MCF 10A (cell line): ENCODE results near the gene ASMTL. TPM values are rescaled to one million over a fixed set of nuclear protein-coding genes. Genes with fewer than 3 reads are reported as not detected.

Experiments used
- BruUV-seq: library from RNA; stranded (reverse); fragments of 400-500 nt; replicated peaks from 2 replicates; lab custom pipeline; 2021; lab: Mats Ljungman, UMichigan
- CTCF ChIA-PET: fragments of 300-600 bp; sonication (Branson Sonifier 250); formaldehyde crosslinking; extraction: SDS; loops from one replicate; lab custom pipeline; 2021; ENCODE audit warnings: antibody characterized with exemption, inconsistent platforms; lab: Yijun Ruan, JAX
- POLR2A ChIA-PET: fragments of 300-600, 350-650 bp; sonication (Branson Sonifier 250); formaldehyde crosslinking; extraction: SDS; loops from one replicate; lab custom pipeline; 2020; ENCODE audit warnings: antibody characterized with exemption, inconsistent platforms; lab: Yijun Ruan, JAX
- DNase-seq: peaks from one replicate; pipeline ENCODE4 v3.0.0-alpha.2; 2018; ENCODE audit not compliant: unreplicated experiment
- H3K27ac Mint-ChIP-seq: one replicate; pipeline ENCODE4 v1.8.0; 2022; ENCODE audit warnings: mild to moderate bottlenecking, low read depth, mixed read lengths; ENCODE audit not compliant: unreplicated experiment
- H3K27me3 Mint-ChIP-seq: one replicate; pipeline ENCODE4 v1.8.0; 2022; ENCODE audit warnings: mixed read lengths; ENCODE audit not compliant: insufficient read depth, unreplicated experiment
- H3K36me3 Mint-ChIP-seq: one replicate; pipeline ENCODE4 v1.8.0; 2022; ENCODE audit warnings: mild to moderate bottlenecking, moderate library complexity, mixed read lengths; ENCODE audit not compliant: insufficient read depth, unreplicated experiment
- H3K4me1 Mint-ChIP-seq: one replicate; pipeline ENCODE4 v1.8.0; 2022; ENCODE audit warnings: mixed read lengths; ENCODE audit not compliant: insufficient read depth, unreplicated experiment
- H3K4me3 Mint-ChIP-seq: one replicate; pipeline ENCODE4 v1.8.0; 2022; ENCODE audit warnings: mild to moderate bottlenecking, moderate library complexity, mixed read lengths; ENCODE audit not compliant: unreplicated experiment
- H3K9me3 Mint-ChIP-seq: one replicate; pipeline ENCODE4 v1.8.0; 2022; ENCODE audit warnings: mixed read lengths; ENCODE audit not compliant: unreplicated experiment
- intact Hi-C: fragments of 100-400 bp; cut with micrococcal nuclease; formaldehyde crosslinking; loops from 2 replicates; pipeline ENCODE4 v1.14.1; 2022
- total RNA-seq: library from RNA; stranded (reverse); gene quantifications from 2 replicates; pipeline ENCODE4 v1.2.3, GENCODE V29; 2022
- TF ChIP-seq, protein P1 (sequence below): fragments of 200-600 bp; IDR thresholded peaks from one replicate; pipeline ENCODE4 v1.8.0; 2022; ENCODE audit warnings: antibody characterized with exemption, mild to moderate bottlenecking; ENCODE audit not compliant: unreplicated experiment

Gene ASMTL
- total RNA-seq, 1 experiment from 2014 or later, result 20.6 TPM

- no peak overlapping the region for H3K4me3 Mint-ChIP-seq
- TF ChIP-seq, protein P1, sequence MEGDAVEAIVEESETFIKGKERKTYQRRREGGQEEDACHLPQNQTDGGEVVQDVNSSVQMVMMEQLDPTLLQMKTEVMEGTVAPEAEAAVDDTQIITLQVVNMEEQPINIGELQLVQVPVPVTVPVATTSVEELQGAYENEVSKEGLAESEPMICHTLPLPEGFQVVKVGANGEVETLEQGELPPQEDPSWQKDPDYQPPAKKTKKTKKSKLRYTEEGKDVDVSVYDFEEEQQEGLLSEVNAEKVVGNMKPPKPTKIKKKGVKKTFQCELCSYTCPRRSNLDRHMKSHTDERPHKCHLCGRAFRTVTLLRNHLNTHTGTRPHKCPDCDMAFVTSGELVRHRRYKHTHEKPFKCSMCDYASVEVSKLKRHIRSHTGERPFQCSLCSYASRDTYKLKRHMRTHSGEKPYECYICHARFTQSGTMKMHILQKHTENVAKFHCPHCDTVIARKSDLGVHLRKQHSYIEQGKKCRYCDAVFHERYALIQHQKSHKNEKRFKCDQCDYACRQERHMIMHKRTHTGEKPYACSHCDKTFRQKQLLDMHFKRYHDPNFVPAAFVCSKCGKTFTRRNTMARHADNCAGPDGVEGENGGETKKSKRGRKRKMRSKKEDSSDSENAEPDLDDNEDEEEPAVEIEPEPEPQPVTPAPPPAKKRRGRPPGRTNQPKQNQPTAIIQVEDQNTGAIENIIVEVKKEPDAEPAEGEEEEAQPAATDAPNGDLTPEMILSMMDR, result no peak
- intact Hi-C loops, result no loop called here
- CTCF ChIA-PET, result no interaction called here
- POLR2A ChIA-PET, result no interaction called here
- no TSS peak for BruUV-seq
- H3K36me3 Mint-ChIP-seq, result peaks cover 5% of the 10 kb centered on the region
- no peaks in the 10 kb centered on the region for H3K27me3 Mint-ChIP-seq
- no peaks in the 10 kb centered on the region for H3K4me1 Mint-ChIP-seq
- DNase-seq, result no peak
- no peak overlapping the region for H3K27ac Mint-ChIP-seq
- H3K9me3 Mint-ChIP-seq, result peaks cover 7% of the 10 kb centered on the region
Observed at GRCh38 chrX:1496076-1496475, 43.4 kb upstream of the ASMTL start.

DNA sequence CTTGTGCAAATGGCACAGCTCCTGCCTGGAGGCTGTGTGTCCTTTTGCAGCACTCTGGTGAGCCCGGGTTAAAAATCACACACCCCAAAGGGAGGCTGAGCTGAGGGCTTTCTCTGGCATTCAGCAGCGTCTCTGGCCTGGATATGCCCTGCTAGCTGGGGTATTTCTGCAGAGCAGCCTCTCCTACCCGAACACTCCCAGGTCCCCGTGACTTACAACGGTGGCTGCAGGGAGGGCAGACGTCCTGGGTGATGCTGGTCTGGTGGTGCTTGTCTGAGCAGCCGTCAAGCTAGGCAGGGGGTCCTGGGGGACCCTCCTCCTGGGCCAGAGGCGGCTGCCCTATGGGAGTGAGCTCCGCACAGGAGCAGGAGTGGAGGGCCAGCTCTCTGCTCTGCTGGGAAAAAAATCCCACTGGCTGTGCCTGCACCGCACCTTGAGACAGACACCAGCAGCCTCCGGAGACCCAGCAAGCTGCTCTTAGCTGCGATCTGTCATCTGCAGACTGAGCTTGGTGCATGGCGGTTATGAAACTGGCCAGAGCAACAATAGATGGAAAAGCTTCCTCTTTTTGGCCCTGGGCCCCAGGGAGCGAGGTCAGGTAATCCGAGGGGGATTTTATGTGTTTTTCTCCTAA is 41.3 kb upstream of the ASMTL start:
- intact Hi-C loops, result no loop called here
- TF ChIP-seq, protein P1, result no peak
- no peak overlapping the region for H3K4me3 Mint-ChIP-seq
- no peaks in the 10 kb centered on the region for H3K27me3 Mint-ChIP-seq
- no peak overlapping the region for H3K27ac Mint-ChIP-seq
- no TSS peak for BruUV-seq
- peaks cover 7% of the 10 kb centered on the region for H3K9me3 Mint-ChIP-seq
- POLR2A ChIA-PET, result no interaction called here
- no peak for DNase-seq
- H3K4me1 Mint-ChIP-seq, result no peaks in the 10 kb centered on the region
- CTCF ChIA-PET, result no interaction called here
- H3K36me3 Mint-ChIP-seq, result peaks cover 1% of the 10 kb centered on the region

GRCh38 chrX:1493412-1493811 is 40.7 kb upstream of the ASMTL start:
- Mint-ChIP-seq H3K4me3 (no peak overlapping the region), H3K27ac (no peak overlapping the region), H3K36me3 (no peaks in the 10 kb centered on the region), H3K4me1 (no peaks in the 10 kb centered on the region), H3K27me3 (no peaks in the 10 kb centered on the region), H3K9me3 (peaks cover 7% of the 10 kb centered on the region)
- ChIA-PET POLR2A (no interaction called here), CTCF (no interaction called here)
- TF ChIP-seq, protein P1, result no peak
- DNase-seq, result no peak
- no TSS peak for BruUV-seq
- intact Hi-C loops, result no loop called here

DNA sequence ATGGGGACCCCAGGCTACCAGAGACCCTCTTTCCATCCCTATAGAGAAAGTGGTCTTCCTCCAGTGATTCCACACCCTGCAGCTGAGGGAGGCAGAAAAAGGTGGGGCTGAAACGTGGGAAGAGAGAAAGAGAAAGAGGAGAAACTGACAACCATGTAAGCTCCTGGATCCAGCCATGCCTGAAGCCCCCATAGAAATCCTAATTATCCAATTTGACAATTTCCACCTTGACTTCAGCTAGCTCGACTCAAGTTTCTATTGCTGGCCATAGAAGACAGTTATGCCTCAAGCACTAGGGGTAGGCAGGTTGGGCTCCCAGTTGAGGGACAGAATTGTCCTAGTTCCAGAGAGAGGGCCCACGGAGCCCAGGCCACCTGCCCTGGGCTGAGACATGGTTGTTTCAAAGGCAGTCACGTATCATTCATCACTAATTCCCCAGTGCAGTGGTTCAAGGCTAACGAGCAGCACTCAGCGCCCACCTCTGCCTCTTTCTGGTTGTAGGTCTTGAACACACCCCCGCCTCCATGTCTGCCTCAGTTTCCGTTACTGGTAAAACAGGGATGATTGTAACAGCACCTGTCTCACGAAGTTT is 39.8 kb upstream of the ASMTL start:
- H3K36me3 Mint-ChIP-seq, result no peaks in the 10 kb centered on the region
- no peak overlapping the region for H3K27ac Mint-ChIP-seq
- TF ChIP-seq, protein P1, result no peak
- intact Hi-C loops, result no loop called here
- no peaks in the 10 kb centered on the region for H3K4me1 Mint-ChIP-seq
- no peaks in the 10 kb centered on the region for H3K27me3 Mint-ChIP-seq
- ChIA-PET POLR2A (no interaction called here), CTCF (no interaction called here)
- no peak overlapping the region for H3K4me3 Mint-ChIP-seq
- H3K9me3 Mint-ChIP-seq, result peaks cover 7% of the 10 kb centered on the region
- BruUV-seq, result no TSS peak
- no peak for DNase-seq
